Fibroblast of the aortic adventitia (primary cell): Measurements from ENCODE around the gene CTAG1B. TPM values are rescaled to one million over a fixed set of nuclear protein-coding genes. Genes with fewer than 3 reads are reported as not detected.

ENCODE experiments used
- DNase-seq: peaks from one replicate; pipeline ENCODE4 v3.0.0-alpha.2; 2010; ENCODE audit warnings: low read depth
- H3K4me3 ChIP-seq: 2 replicates; pipeline ENCODE4 v1.5.1; 2011; ENCODE audit warnings: low read depth, mild to moderate bottlenecking, control low read depth, low read length, moderate library complexity
- CTCF ChIP-seq: IDR thresholded peaks from 2 replicates; pipeline ENCODE4 v1.5.1; 2011; ENCODE audit warnings: mild to moderate bottlenecking, low read length, control low read depth, inconsistent platforms; ENCODE audit not compliant: insufficient read depth
- total RNA-seq: library from RNA; depleted of rRNA; stranded (reverse); fragments of >200 nt; gene quantifications from 2 replicates; pipeline ENCODE4 v1.2.3, GENCODE V29; 2012; ENCODE audit warnings: low replicate concordance

CTAG1B gene
- total RNA-seq, 1 donor, result not detected

DNA sequence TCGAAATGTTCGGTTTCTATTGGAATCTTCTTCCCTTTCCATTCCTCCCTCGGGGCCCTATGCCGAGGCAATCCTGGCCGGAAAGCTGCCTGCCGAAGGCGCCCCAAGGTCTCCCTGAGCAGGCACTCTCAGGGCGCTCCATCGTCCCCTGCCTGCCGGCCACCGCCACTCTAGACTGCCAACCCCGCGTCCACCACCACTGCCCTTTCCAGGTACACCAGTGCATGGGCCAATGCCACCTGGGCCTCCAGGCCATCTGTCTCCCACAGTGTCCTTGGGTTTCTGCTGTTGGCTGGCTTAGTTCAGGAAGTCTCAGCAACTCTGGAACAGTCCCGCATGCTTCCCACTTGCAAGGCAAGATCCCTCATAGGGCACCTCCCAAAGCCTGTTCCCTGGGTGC, 19.6 kb downstream of the CTAG1B start:
- no peak for TF ChIP-seq CTCF
- no peak overlapping the region for H3K4me3 ChIP-seq
- DNase-seq, result no peak

DNA sequence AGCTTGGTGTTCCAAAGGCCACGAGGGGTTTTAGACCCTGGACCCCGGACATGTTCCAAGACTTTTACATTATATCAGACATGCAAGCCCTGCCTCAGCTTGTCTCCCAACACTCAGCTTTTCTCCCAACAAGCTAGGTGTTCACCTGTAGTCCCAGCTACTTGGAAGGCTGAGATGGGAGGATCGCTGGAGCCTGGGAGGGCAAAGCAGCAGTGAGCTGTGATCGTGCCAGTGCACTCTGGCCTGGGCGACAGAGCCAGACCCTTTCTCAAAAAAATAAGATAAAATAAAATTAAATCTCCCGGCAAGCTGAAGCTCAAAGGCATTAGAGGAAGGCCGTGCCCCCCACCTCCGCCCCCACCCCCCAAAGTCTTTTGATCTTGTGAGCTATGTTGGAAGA, 20.4 kb downstream of the CTAG1B start:
- no peak for DNase-seq
- H3K4me3 ChIP-seq, result no peak overlapping the region
- TF ChIP-seq CTCF, result no peak

GRCh38 chrX:154597221-154597620, 21.9 kb downstream of the CTAG1B start:
- TF ChIP-seq CTCF, result no peak
- H3K4me3 ChIP-seq, result no peak overlapping the region
- DNase-seq, result no peak

DNA sequence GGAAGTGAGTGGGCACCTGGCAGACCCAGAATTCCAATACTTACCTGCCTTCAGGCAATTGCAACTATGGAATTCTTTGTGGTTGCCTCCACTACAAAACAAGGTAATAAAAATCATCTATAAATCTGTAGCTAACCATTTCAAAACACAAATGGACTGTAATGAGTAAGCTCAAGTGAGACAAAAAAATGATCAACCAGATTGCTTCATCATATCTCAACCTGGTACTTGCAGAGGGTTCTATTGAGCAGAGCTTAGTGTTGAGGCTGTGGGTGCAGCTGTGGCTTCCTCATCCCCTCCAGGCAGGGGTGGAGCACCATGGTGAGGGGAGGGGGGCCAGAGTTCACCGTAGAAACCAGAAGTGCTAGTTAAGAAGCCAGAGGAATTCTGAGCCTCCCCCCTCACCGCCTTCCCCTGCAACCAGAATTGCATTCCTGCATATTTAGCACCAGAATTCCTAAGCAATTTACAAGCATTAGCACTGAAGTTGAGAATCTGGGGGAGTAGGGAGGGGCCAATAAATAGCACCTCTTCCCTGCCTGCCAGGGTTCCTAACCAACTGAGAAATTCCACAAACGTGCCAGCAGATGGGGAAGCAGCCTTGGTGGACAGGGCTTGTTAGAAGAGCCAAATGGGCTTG, 22.7 kb downstream of the CTAG1B start:
- no peak for TF ChIP-seq CTCF
- peak; percentile 47 for DNase-seq

GRCh38 chrX:154595559-154596249, 23.4 kb downstream of the CTAG1B start:
- H3K4me3 ChIP-seq, result no peak overlapping the region
- DNase-seq, result peak; percentile 15
- TF ChIP-seq CTCF, result no peak

More for the DNA sequence above, 22.7 kb downstream of the CTAG1B start:
- no peak overlapping the region for H3K4me3 ChIP-seq

- TF ChIP-seq CTCF, result no peak
- H3K4me3 ChIP-seq, result no peak overlapping the region
- DNase-seq, result no peak
Observed at GRCh38 chrX:154594491-154594890, 24.6 kb downstream of the CTAG1B start.
